ENCODE measurements around the gene OR7A17. TPM values are rescaled to one million over a fixed set of nuclear protein-coding genes. Genes with fewer than 3 reads are reported as not detected.

OR7A17 gene
- polyA plus RNA-seq, 1 of the 3 experiments (the other 2 are of a cell fraction), result not detected

GRCh38 chr19:14901675-14902260 is 15.8 kb upstream of the OR7A17 start:
- Histone ChIP-seq H3K4me1 (ENCODE audit: control insufficient read depth in 1 of 2, insufficient read depth in 2 of 2, low read depth in 1 of 2, low read length in 1 of 2) (no peaks in the 10 kb centered on the region), H3K36me3 (replicated peaks in 1 of 2; ENCODE audit: control insufficient read depth in 1 of 2, insufficient read depth in 2 of 2, low read length in 1 of 2) (no peaks in the 10 kb centered on the region), H3K9me3 (no peaks in the 10 kb centered on the region), H3K9ac (no peak overlapping the region), H2AFZ (ENCODE audit: low read depth) (no peak overlapping the region), H3F3A (replicated peaks; ENCODE audit: insufficient read depth) (no peaks in the 10 kb centered on the region), H3K4me2 (no peak overlapping the region), H3K79me2 (ENCODE audit: insufficient read depth) (no peaks in the 10 kb centered on the region), H3K4me3 (ENCODE audit: low read depth in 2 of 2, low read length in 1 of 2) (no peak overlapping the region), H3K27me3 (ENCODE audit: insufficient read depth) (no peaks in the 10 kb centered on the region), H3K27ac (ENCODE audit: low read depth in 2 of 2, low read length in 1 of 2) (no peak overlapping the region), H4K20me1 (ENCODE audit: insufficient read depth) (no peaks in the 10 kb centered on the region), H3K9me2 (no peaks in the 10 kb centered on the region)
- ChIA-PET CTCF (no interaction called here), POLR2A (no interaction called here)
- no peak for TF ChIP-seq SMC3 (IDR thresholded peaks at IDR 0.05; ENCODE audit: low read depth, low read length)
- no peak for TF ChIP-seq YY1 (IDR thresholded peaks at IDR 0.05; ENCODE audit: low read depth)
- TF ChIP-seq RXRA (IDR thresholded peaks at IDR 0.05; ENCODE audit: borderline replicate concordance, low read depth), result no peak
- no peak for TF ChIP-seq NRF1 (IDR thresholded peaks at IDR 0.05; ENCODE audit: low read depth, low read length)
- TF ChIP-seq FOSL2 (IDR thresholded peaks at IDR 0.05; ENCODE audit: borderline replicate concordance, low read depth), result no peak
- DNase-seq, result no peak
- WGBS (ENCODE audit: low lambda C conversion rate), result 2% methylated on average over 2 of the region's 2 CpGs

- no peaks in the 10 kb centered on the region for H3K79me2 ChIP-seq (ENCODE audit: insufficient read depth)
- DNase-seq, result no peak
- no peaks in the 10 kb centered on the region for H3K36me3 ChIP-seq (replicated peaks in 1 of 2; ENCODE audit: control insufficient read depth in 1 of 2, insufficient read depth in 2 of 2, low read length in 1 of 2)
- H3K4me2 ChIP-seq, result no peak overlapping the region
- no peak overlapping the region for H2AFZ ChIP-seq (ENCODE audit: low read depth)
- WGBS (ENCODE audit: low lambda C conversion rate), result 10% methylated on average over 7 of the region's 10 CpGs
- TF ChIP-seq PBX3 (IDR thresholded peaks at IDR 0.05) (no peak), IRF3 (IDR thresholded peaks at IDR 0.05; ENCODE audit: low read depth, low read length) (no peak), EP300 (IDR thresholded peaks at IDR 0.05; ENCODE audit: borderline replicate concordance in 1 of 2, low read depth in 1 of 2, low read length in 1 of 2) (no peak), MXI1 (IDR thresholded peaks at IDR 0.05; ENCODE audit: low read depth, low read length) (no peak), REST (IDR thresholded peaks at IDR 0.05; ENCODE audit: low read depth, low read length) (no peak), FOXJ3 (CRISPR knock-in tag; IDR thresholded peaks at IDR 0.05) (no peak)
- no peaks in the 10 kb centered on the region for H3K9me3 ChIP-seq
- POLR2A ChIA-PET, result no interaction called here
- H3K4me1 ChIP-seq (ENCODE audit: control insufficient read depth in 1 of 2, insufficient read depth in 2 of 2, low read depth in 1 of 2, low read length in 1 of 2), result no peaks in the 10 kb centered on the region
- H3K27ac ChIP-seq (ENCODE audit: low read depth in 2 of 2, low read length in 1 of 2), result no peak overlapping the region
- peaks cover 12% of the 10 kb centered on the region; the same call in 1 of the 2 replicates for H3K27me3 ChIP-seq (ENCODE audit: insufficient read depth)
- no peaks in the 10 kb centered on the region for H3F3A ChIP-seq (replicated peaks; ENCODE audit: insufficient read depth)
- CTCF ChIA-PET, result interaction anchor here (0.6 to 1.8 kb wide), 4 partner anchors 38 to 317 kb away, joined by 3 to 5 read pairs (median 3); no protein-coding TSS in a partner anchor
- no peaks in the 10 kb centered on the region for H4K20me1 ChIP-seq (ENCODE audit: insufficient read depth)
- no peak overlapping the region for H3K9ac ChIP-seq
- no peaks in the 10 kb centered on the region for H3K9me2 ChIP-seq
- no peak overlapping the region for H3K4me3 ChIP-seq (ENCODE audit: low read depth in 2 of 2, low read length in 1 of 2)
Measured at GRCh38 chr19:14890643-14891379, 4.9 kb upstream of the OR7A17 start.

Data from SK-N-SH (cell line).